Lung (tissue), 12 donors: Measurements from ENCODE around the gene MINAR1. TPM values are rescaled to one million over a fixed set of nuclear protein-coding genes. Genes with fewer than 3 reads are reported as not detected.

Experiments
- ATAC-seq: fragments of 200-7000 bp; cut with Tn5 transposase; one replicate; pipeline ENCODE4 v1.9.1; 2020; ENCODE audit warnings: moderate number of reproducible peaks; ENCODE audit not compliant: insufficient read depth, low FRiP score
- DNase-seq, 3 donors: peaks; one replicate each; pipeline ENCODE4 v3.0.0-alpha.2; 2013 to 2017
- H3K27ac ChIP-seq, 2 donors: one replicate each; pipeline ENCODE4 v1.5.1; 2013; ENCODE audit warnings: mild to moderate bottlenecking in 2 of 2, moderate library complexity in 2 of 2, control low read depth in 1 of 2, inconsistent platforms in 1 of 2, low read depth in 1 of 2, low read length in 1 of 2
- H3K27me3 ChIP-seq, 3 donors: one replicate each; pipeline ENCODE4 v1.5.1; 2013; ENCODE audit warnings: low read length in 2 of 3; ENCODE audit not compliant: control insufficient read depth in 3 of 3, insufficient read depth in 3 of 3
- H3K36me3 ChIP-seq, 4 donors: one replicate each; pipeline ENCODE4 v1.5.1; 2013; ENCODE audit warnings: low read length in 4 of 4, mild to moderate bottlenecking in 1 of 4, moderate library complexity in 1 of 4; ENCODE audit not compliant: control insufficient read depth in 4 of 4, insufficient read depth in 4 of 4
- H3K4me1 ChIP-seq, 5 donors: one replicate each; pipeline ENCODE4 v1.5.1; 2013; ENCODE audit warnings: low read length in 5 of 5, mild to moderate bottlenecking in 2 of 5, moderate library complexity in 1 of 5; ENCODE audit not compliant: control insufficient read depth in 5 of 5, insufficient read depth in 5 of 5
- H3K4me3 ChIP-seq: one replicate; pipeline ENCODE4 v1.5.1; 2013; ENCODE audit warnings: mild to moderate bottlenecking, control low read depth, moderate library complexity
- H3K9ac ChIP-seq, 2 donors: one replicate each; pipeline ENCODE4 v1.5.1; 2013; ENCODE audit warnings: low read length in 2 of 2, control low read depth in 1 of 2; ENCODE audit not compliant: insufficient read depth in 1 of 2
- H3K9me3 ChIP-seq, 4 donors: one replicate each; pipeline ENCODE4 v1.5.1; 2013; ENCODE audit warnings: low read length in 3 of 4, mild to moderate bottlenecking in 1 of 4, moderate library complexity in 1 of 4; ENCODE audit not compliant: control insufficient read depth in 4 of 4, insufficient read depth in 3 of 4
- CTCF ChIP-seq: IDR thresholded peaks from 2 replicates; pipeline ENCODE4 v1.5.1; 2012; ENCODE audit warnings: mild to moderate bottlenecking; ENCODE audit errors: control extremely low read depth, extremely low read depth
- WGBS, 2 donors: extraction: QIAGEN DNeasy Blood & Tissue Kit; methylation state at CpG; one replicate each; pipeline ENCODE4 v1.1.7; 2013; 5-methylcytosine and 5-hydroxymethylcytosine counted together
- polyA plus RNA-seq, 2 donors: library from polyadenylated mRNA; stranded (reverse); fragments of 200-250 nt; gene quantifications; one replicate each; pipeline ENCODE4 v1.2.1, GENCODE V29; 2013
- total RNA-seq, 2 donors: library from RNA; depleted of rRNA in 1 of 2; stranded (reverse); fragments of >200 nt in 1 of 2; gene quantifications; one replicate each; pipeline ENCODE4 v1.2.1, GENCODE V29; 2014 to 2021
- donor health status: control.
- donor health status: control.
- donor health status: Bipolar disorder and iron deficiency.
- donor health status: healthy.
- donor health status: DM: yes; HTN: yes; CAD: no.

The MINAR1 gene
- total and polyA plus RNA-seq, 4 donors: 0.10 to 0.37 (median 0.25) TPM

- Histone ChIP-seq H3K4me1 (no peaks in the 10 kb centered on the region), H3K4me3 (no peak overlapping the region), H3K9me3 (peaks cover 0 to 5% (median 0%) of the 10 kb centered on the region in 4 donors), H3K27ac (no peak overlapping the region), H3K9ac (no peak overlapping the region), H3K27me3 (peaks cover 4 to 10% (median 10%) of the 10 kb centered on the region in 3 donors), H3K36me3 (no peaks in the 10 kb centered on the region)
- no peak for TF ChIP-seq CTCF
- WGBS, 2 donors: 84 to 86% methylated on average over 3 of the region's 3 CpGs
- DNase-seq (no peak), ATAC-seq (no peak)
Observed at GRCh38 chr15:79450648-79451047, 18.5 kb downstream of the MINAR1 start.

- no peak for DNase-seq
- no peak overlapping the region for H3K27ac ChIP-seq
- WGBS, 2 donors: 40 to 41% methylated on average over 17 of the region's 17 CpGs
- no peak for TF ChIP-seq CTCF
- peaks cover 4 to 10% (median 10%) of the 10 kb centered on the region in 3 donors for H3K27me3 ChIP-seq
- no peak for ATAC-seq
- H3K9me3 ChIP-seq: peaks cover 0 to 5% (median 0%) of the 10 kb centered on the region in 4 donors
- H3K36me3 ChIP-seq: no peaks in the 10 kb centered on the region
- H3K4me3 ChIP-seq: no peak overlapping the region
- H3K9ac ChIP-seq: no peak overlapping the region
- H3K4me1 ChIP-seq: no peaks in the 10 kb centered on the region
Observed at GRCh38 chr15:79451361-79451999, 19.3 kb downstream of the MINAR1 start.

- 86 to 88% methylated on average over 4 of the region's 4 CpGs for WGBS, 2 donors
- TF ChIP-seq CTCF: no peak
Observed at GRCh38 chr15:79452244-79453051, 20.3 kb downstream of the MINAR1 start.

More at GRCh38 chr15:79452244-79453051, 20.3 kb downstream of the MINAR1 start:
- Histone ChIP-seq H3K4me1 (no peaks in the 10 kb centered on the region), H3K4me3 (no peak overlapping the region), H3K36me3 (no peaks in the 10 kb centered on the region), H3K9ac (no peak overlapping the region), H3K27ac (no peak overlapping the region), H3K9me3 (peaks cover 0 to 5% (median 0%) of the 10 kb centered on the region in 4 donors), H3K27me3 (peaks cover 4 to 10% (median 10%) of the 10 kb centered on the region in 3 donors)
- DNase-seq (no peak), ATAC-seq (no peak)
